ENCODE data around the gene STON2.
A peak's percentile ranks its signal among the peaks of the same experiment; 100 is the strongest.

STON2 gene

DNA sequence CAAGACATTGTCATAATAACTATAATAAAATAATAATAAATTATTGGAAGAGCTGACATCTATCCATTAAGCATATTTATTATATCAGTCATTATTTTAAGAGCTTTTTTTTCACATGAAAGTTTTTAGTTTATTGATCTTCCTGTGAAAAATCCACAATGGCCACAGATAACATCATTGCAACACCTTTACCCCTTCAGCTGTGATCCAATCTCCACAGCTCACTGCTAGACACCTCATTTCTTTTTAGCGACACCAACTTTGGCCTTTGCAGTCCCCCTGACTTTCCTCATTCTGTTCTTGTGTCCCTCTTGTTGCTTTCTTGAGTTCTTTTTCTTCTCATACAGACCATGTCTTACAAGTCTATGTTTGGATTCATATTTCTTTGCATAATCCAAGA is 67.4 kb downstream of the STON2 start:
- no peak overlapping the region for H4K5ac ChIP-seq (ENCODE audit: low read length)
- no CpG with 5 or more reads among the region's 1 CpG for WGBS (ENCODE audit: extremely low coverage, insufficient coverage, low lambda C conversion rate)
- no peak overlapping the region for H2AK5ac ChIP-seq (ENCODE audit: low read length)

DNA sequence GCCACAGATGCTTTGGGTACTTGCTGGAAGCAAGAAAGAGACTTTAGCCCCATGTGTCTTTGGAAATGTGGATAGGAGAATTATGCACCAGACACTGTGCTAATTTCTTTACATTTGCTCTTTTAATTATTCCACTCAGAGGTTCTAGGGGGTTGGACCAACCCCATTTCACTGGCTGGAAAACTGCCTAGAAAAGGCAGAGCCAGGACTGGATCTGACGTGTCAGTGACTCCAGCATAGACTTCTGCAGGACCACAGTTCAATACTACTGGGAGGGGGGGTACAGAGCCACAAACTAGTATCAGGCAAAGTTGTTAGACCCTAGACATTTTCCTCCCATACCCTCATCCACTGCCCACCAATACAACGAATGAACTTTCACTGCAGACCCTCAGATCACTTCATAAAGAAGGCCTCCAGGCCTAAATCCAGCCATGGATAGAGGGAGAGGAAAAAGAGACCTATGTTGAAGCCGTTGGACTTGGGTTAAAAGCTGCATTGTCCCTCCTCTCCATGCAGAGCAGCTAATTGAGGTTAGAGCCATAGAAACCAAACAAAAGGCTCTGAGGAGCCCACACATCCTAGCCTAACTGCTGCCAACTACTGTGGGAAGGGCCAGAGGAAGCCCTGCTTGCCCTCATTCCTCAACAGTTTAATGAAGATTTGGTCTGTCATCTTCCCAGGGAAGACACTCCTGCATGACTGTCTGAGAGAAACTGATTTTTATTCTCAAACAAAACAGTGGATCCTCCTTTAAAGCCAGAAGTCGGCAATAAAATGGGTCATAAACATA is 68.7 kb downstream of the STON2 start:
- Histone ChIP-seq H3K27me3 (ENCODE audit: insufficient read depth, low read length, poor library complexity) (no peaks in the 10 kb centered on the region), H3K4me2 (ENCODE audit: low read length) (no peak overlapping the region), H3K4ac (ENCODE audit: low read depth, low read length) (no peak overlapping the region), H4K5ac (ENCODE audit: low read length) (no peak overlapping the region), H3K27ac (ENCODE audit: low read depth, low read length) (no peak overlapping the region), H2BK120ac (ENCODE audit: low read depth, low read length) (no peak overlapping the region), H3K79me2 (ENCODE audit: control insufficient read depth, insufficient read depth, low read length) (no peaks in the 10 kb centered on the region), H3K56ac (ENCODE audit: low read length) (no peak overlapping the region), H3K4me3 (ENCODE audit: low read length) (no peak overlapping the region), H3K9ac (ENCODE audit: low read length) (no peak overlapping the region), H3K23ac (ENCODE audit: low read length) (no peak overlapping the region), H3K4me1 (ENCODE audit: control insufficient read depth, low read depth, low read length) (peaks cover 8% of the 10 kb centered on the region), H4K8ac (ENCODE audit: low read depth, low read length) (no peak overlapping the region), H3K18ac (ENCODE audit: low read length) (no peak overlapping the region), H2AK5ac (ENCODE audit: low read length) (no peak overlapping the region), H2BK15ac (replicated peaks; ENCODE audit: low read depth) (no peak overlapping the region), H3K36me3 (ENCODE audit: control insufficient read depth, insufficient read depth, low read length) (no peaks in the 10 kb centered on the region), H3K79me1 (ENCODE audit: low read length) (no peaks in the 10 kb centered on the region), H2BK5ac (ENCODE audit: low read length) (no peak overlapping the region)
- DNase-seq, result no peak
- no CpG with 5 or more reads among the region's 4 CpGs for WGBS (ENCODE audit: extremely low coverage, insufficient coverage, low lambda C conversion rate)

More for the DNA sequence above, 67.4 kb downstream of the STON2 start:
- Histone ChIP-seq H3K4me3 (ENCODE audit: low read length) (no peak overlapping the region), H3K4ac (ENCODE audit: low read depth, low read length) (no peak overlapping the region), H4K8ac (ENCODE audit: low read depth, low read length) (no peak overlapping the region), H3K79me2 (ENCODE audit: control insufficient read depth, insufficient read depth, low read length) (no peaks in the 10 kb centered on the region), H3K79me1 (ENCODE audit: low read length) (no peaks in the 10 kb centered on the region), H3K23ac (ENCODE audit: low read length) (no peak overlapping the region), H2BK120ac (ENCODE audit: low read depth, low read length) (no peak overlapping the region), H3K27ac (ENCODE audit: low read depth, low read length) (no peak overlapping the region), H3K18ac (ENCODE audit: low read length) (no peak overlapping the region), H3K56ac (ENCODE audit: low read length) (no peak overlapping the region), H3K9ac (ENCODE audit: low read length) (no peak overlapping the region), H3K36me3 (ENCODE audit: control insufficient read depth, insufficient read depth, low read length) (no peaks in the 10 kb centered on the region), H3K27me3 (ENCODE audit: insufficient read depth, low read length, poor library complexity) (no peaks in the 10 kb centered on the region), H2BK5ac (ENCODE audit: low read length) (no peak overlapping the region), H2BK15ac (replicated peaks; ENCODE audit: low read depth) (no peak overlapping the region), H3K4me2 (ENCODE audit: low read length) (no peak overlapping the region), H3K4me1 (ENCODE audit: control insufficient read depth, low read depth, low read length) (peaks cover 8% of the 10 kb centered on the region)
- DNase-seq, result no peak

- no peak overlapping the region for H2AK5ac ChIP-seq (ENCODE audit: low read length)
- H4K8ac ChIP-seq (ENCODE audit: low read depth, low read length), result no peak overlapping the region
- no peak overlapping the region for H3K4ac ChIP-seq (ENCODE audit: low read depth, low read length)
- H3K79me1 ChIP-seq (ENCODE audit: low read length), result no peaks in the 10 kb centered on the region
- H3K4me3 ChIP-seq (ENCODE audit: low read length), result no peak overlapping the region
- no peaks in the 10 kb centered on the region for H3K27me3 ChIP-seq (ENCODE audit: insufficient read depth, low read length, poor library complexity)
- DNase-seq, result no peak
- H2BK120ac ChIP-seq (ENCODE audit: low read depth, low read length), result no peak overlapping the region
- H2BK15ac ChIP-seq (replicated peaks; ENCODE audit: low read depth), result no peak overlapping the region
- no peak overlapping the region for H4K5ac ChIP-seq (ENCODE audit: low read length)
- H3K79me2 ChIP-seq (ENCODE audit: control insufficient read depth, insufficient read depth, low read length), result no peaks in the 10 kb centered on the region
- H3K9ac ChIP-seq (ENCODE audit: low read length), result no peak overlapping the region
- H2BK5ac ChIP-seq (ENCODE audit: low read length), result no peak overlapping the region
- H3K36me3 ChIP-seq (ENCODE audit: control insufficient read depth, insufficient read depth, low read length), result no peaks in the 10 kb centered on the region
- WGBS (ENCODE audit: extremely low coverage, insufficient coverage, low lambda C conversion rate), result no CpG with 5 or more reads among the region's 3 CpGs
- no peak overlapping the region for H3K56ac ChIP-seq (ENCODE audit: low read length)
- H3K23ac ChIP-seq (ENCODE audit: low read length), result no peak overlapping the region
- no peak overlapping the region for H3K4me2 ChIP-seq (ENCODE audit: low read length)
- no peak overlapping the region for H3K27ac ChIP-seq (ENCODE audit: low read depth, low read length)
- H3K18ac ChIP-seq (ENCODE audit: low read length), result no peak overlapping the region
- H3K4me1 ChIP-seq (ENCODE audit: control insufficient read depth, low read depth, low read length), result peaks cover 10% of the 10 kb centered on the region
Observed at GRCh38 chr14:81330619-81331122, 69.5 kb downstream of the STON2 start.

GRCh38 chr14:81329640-81330381 is 70.3 kb downstream of the STON2 start:
- Histone ChIP-seq H2BK15ac (replicated peaks; ENCODE audit: low read depth) (no peak overlapping the region), H2BK5ac (ENCODE audit: low read length) (no peak overlapping the region), H3K23ac (ENCODE audit: low read length) (peak overlapping the region; percentile 74), H4K5ac (ENCODE audit: low read length) (no peak overlapping the region), H3K4me2 (ENCODE audit: low read length) (no peak overlapping the region), H3K4me1 (ENCODE audit: control insufficient read depth, low read depth, low read length) (peaks cover 12% of the 10 kb centered on the region), H3K79me2 (ENCODE audit: control insufficient read depth, insufficient read depth, low read length) (no peaks in the 10 kb centered on the region), H3K4ac (ENCODE audit: low read depth, low read length) (no peak overlapping the region), H2BK120ac (ENCODE audit: low read depth, low read length) (no peak overlapping the region), H3K9ac (ENCODE audit: low read length) (no peak overlapping the region), H3K4me3 (ENCODE audit: low read length) (no peak overlapping the region), H3K27ac (ENCODE audit: low read depth, low read length) (no peak overlapping the region), H3K56ac (ENCODE audit: low read length) (no peak overlapping the region), H3K18ac (ENCODE audit: low read length) (no peak overlapping the region), H3K36me3 (ENCODE audit: control insufficient read depth, insufficient read depth, low read length) (no peaks in the 10 kb centered on the region), H3K79me1 (ENCODE audit: low read length) (no peaks in the 10 kb centered on the region), H3K27me3 (ENCODE audit: insufficient read depth, low read length, poor library complexity) (no peaks in the 10 kb centered on the region), H2AK5ac (ENCODE audit: low read length) (no peak overlapping the region), H4K8ac (ENCODE audit: low read depth, low read length) (no peak overlapping the region)
- no peak for DNase-seq
- no CpG with 5 or more reads among the region's 9 CpGs for WGBS (ENCODE audit: extremely low coverage, insufficient coverage, low lambda C conversion rate)

GRCh38 chr14:81326451-81326850 is 73.7 kb downstream of the STON2 start:
- no peaks in the 10 kb centered on the region for H3K36me3 ChIP-seq (ENCODE audit: control insufficient read depth, insufficient read depth, low read length)
- H2BK120ac ChIP-seq (ENCODE audit: low read depth, low read length), result no peak overlapping the region
- no peak overlapping the region for H3K4ac ChIP-seq (ENCODE audit: low read depth, low read length)
- H3K18ac ChIP-seq (ENCODE audit: low read length), result no peak overlapping the region
- H2BK5ac ChIP-seq (ENCODE audit: low read length), result no peak overlapping the region
- H2BK15ac ChIP-seq (replicated peaks; ENCODE audit: low read depth), result no peak overlapping the region
- peaks cover 32% of the 10 kb centered on the region for H3K4me1 ChIP-seq (ENCODE audit: control insufficient read depth, low read depth, low read length)
- H3K79me1 ChIP-seq (ENCODE audit: low read length), result peaks cover 8% of the 10 kb centered on the region
- WGBS (ENCODE audit: extremely low coverage, insufficient coverage, low lambda C conversion rate), result no CpG with 5 or more reads among the region's 2 CpGs
- H3K27me3 ChIP-seq (ENCODE audit: insufficient read depth, low read length, poor library complexity), result no peaks in the 10 kb centered on the region
- no peak overlapping the region for H3K4me3 ChIP-seq (ENCODE audit: low read length)
- no peak overlapping the region for H4K5ac ChIP-seq (ENCODE audit: low read length)
- no peak overlapping the region for H3K9ac ChIP-seq (ENCODE audit: low read length)
- H3K79me2 ChIP-seq (ENCODE audit: control insufficient read depth, insufficient read depth, low read length), result peaks cover 20% of the 10 kb centered on the region
- no peak for DNase-seq
- no peak overlapping the region for H3K23ac ChIP-seq (ENCODE audit: low read length)
- no peak overlapping the region for H3K4me2 ChIP-seq (ENCODE audit: low read length)
- no peak overlapping the region for H2AK5ac ChIP-seq (ENCODE audit: low read length)
- H4K8ac ChIP-seq (ENCODE audit: low read depth, low read length), result no peak overlapping the region
- no peak overlapping the region for H3K27ac ChIP-seq (ENCODE audit: low read depth, low read length)
- H3K56ac ChIP-seq (ENCODE audit: low read length), result no peak overlapping the region

All from mesendoderm (in vitro differentiated cells).